GM12801 (cell line): ENCODE data around the gene ZNF133.

Experiments
- TF ChIP-seq, protein P1 (sequence below): IDR thresholded peaks from one replicate; pipeline ENCODE4 v1.5.1; 2011; ENCODE audit warnings: control low read depth; ENCODE audit not compliant: insufficient read length; ENCODE audit errors: extremely low read depth

ZNF133 gene

GRCh38 chr20:18287915-18288748 lies at the start of gene ZNF133:
Gene ZNF133, plus strand, starts transcription at chr20:18288527. Its CDS starts 17,160 bp downstream, at chr20:18305687.
- TF ChIP-seq, protein P1, sequence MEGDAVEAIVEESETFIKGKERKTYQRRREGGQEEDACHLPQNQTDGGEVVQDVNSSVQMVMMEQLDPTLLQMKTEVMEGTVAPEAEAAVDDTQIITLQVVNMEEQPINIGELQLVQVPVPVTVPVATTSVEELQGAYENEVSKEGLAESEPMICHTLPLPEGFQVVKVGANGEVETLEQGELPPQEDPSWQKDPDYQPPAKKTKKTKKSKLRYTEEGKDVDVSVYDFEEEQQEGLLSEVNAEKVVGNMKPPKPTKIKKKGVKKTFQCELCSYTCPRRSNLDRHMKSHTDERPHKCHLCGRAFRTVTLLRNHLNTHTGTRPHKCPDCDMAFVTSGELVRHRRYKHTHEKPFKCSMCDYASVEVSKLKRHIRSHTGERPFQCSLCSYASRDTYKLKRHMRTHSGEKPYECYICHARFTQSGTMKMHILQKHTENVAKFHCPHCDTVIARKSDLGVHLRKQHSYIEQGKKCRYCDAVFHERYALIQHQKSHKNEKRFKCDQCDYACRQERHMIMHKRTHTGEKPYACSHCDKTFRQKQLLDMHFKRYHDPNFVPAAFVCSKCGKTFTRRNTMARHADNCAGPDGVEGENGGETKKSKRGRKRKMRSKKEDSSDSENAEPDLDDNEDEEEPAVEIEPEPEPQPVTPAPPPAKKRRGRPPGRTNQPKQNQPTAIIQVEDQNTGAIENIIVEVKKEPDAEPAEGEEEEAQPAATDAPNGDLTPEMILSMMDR, result no peak

DNA sequence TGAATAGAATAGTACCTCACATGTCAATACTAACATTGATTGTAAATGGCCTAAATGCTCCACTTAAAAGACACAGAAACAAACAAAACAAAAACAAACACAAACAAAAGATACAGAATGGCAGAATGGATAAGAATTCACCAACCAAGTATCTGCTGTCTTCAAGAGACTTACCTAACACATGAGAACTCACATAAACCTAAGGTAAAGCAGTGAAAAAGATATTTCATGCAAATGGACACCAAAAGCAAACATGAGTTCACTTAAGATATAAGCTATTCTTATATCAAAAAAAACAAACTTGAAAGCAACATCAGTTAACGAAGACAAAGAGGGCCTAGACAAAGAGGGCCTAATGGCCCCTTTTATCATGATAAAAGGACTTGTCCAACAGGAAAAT lies 47.3 kb upstream of the ZNF133 start:
- TF ChIP-seq, protein P1, result no peak

DNA sequence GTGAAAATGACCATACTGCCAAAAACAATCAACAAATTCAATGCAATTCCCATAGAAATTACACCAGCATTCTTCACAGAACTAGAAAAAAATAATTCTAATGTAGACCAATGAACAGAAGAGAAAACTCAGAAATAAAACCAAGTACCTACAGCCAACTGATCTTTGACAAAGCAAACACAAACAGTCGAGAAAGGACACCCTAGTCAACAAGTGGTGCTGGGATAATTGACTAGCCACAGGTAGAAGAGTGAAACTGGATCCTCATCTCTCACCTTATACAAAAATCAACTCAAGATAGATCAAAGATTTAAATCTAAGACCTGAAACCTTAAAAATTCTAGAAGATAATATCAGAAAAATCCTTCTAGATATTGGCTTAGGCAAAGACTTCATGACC lies 44.5 kb upstream of the ZNF133 start:
- TF ChIP-seq, protein P1, result no peak

DNA sequence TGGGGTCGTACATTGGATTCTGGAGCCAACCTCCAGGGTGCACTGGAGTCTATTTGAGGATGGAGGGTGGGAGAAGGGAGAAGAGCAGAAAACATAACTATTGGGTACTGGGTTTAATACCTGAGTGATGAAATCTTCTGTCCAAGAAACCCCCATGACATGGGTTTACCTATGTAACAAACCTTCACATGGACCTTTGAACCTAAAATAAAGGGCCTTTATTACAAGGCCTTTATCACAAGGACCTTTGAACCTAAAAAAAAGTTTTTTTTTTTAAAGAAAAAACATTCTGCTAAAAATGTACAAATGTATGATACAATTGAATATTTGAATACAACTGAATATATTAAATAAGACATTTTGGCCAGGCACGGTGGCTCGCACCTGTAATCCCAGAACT lies 38.1 kb upstream of the ZNF133 start:
- TF ChIP-seq, protein P1, result no peak

DNA sequence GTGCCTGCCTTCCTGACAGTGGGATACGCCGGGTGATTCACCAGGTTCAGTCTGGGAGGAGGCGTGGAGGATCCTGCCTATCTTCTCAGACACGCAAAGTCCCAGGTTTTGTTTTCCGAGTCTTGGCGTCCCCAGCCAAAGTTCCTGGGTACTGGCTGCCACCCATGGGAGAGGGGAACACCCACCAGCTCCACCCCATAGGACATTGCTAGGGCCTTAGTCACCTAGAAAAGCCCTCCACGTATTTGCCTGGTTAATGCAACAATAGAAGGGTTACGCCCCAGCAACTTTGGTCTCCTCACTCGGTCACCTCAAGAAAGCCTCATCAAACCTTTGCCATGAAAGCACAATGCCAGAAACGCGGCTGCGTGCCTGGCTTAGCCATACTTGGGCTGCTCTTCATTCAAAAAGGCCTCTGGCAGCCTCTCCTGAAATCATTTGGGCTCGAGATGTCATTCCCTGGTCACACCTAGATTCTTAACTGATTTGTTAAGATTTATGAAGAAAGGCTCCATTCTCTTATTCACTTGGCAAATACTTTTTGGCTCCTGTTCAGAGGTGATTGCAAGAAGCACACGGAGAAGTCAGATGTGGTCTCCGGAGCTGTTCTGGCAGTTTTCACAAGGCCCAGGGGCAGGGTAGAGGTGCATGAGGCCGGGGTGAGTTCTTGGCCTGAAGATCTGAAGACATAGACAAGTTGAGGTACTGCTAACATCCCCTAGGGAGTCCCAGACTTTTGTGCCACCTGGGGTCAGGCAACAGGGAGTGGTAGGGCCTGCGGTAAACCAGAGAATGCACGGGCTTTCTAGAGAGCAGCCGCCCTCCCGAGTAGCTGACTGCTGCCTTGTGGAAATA lies 35.5 kb upstream of the ZNF133 start:
- TF ChIP-seq, protein P1, result no peak

- TF ChIP-seq, protein P1, result no peak
Observed at GRCh38 chr20:18254615-18255014, 33.7 kb upstream of the ZNF133 start.

DNA sequence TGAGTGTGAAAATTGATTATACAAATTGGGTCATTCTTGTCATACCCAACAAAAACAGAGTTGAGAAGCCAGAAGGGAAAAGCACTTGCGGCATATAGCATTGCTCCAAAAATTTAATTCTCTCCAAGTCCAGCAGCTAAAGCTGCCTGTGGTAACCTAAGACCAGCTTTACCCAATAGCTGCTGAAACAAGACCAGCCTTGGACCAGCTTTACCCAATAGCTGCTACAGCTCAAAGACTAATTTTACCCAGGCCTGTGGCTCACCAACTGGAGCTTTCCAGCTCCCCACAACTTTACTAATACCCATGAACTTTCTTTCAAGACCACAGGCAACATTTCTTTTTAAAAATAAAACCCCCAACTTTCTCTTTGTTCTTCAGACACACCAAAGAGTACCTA lies 32.8 kb upstream of the ZNF133 start:
- TF ChIP-seq, protein P1, result no peak
